ENCODE results near the gene GRID2.

- no peak for TF ChIP-seq CTCF (conservative IDR thresholded peaks at IDR 0.05; ENCODE audit: low read depth, low read length)
- TF ChIP-seq BHLHE40 (IDR thresholded peaks at IDR 0.05; ENCODE audit: low read depth, low read length) = no peak
- TF ChIP-seq RAD21 (IDR thresholded peaks at IDR 0.05; ENCODE audit: low read length) = no peak
- no peak for TF ChIP-seq POLR2A (IDR thresholded peaks at IDR 0.05; ENCODE audit: low read depth, low read length)
- TF ChIP-seq MAFK (IDR thresholded peaks at IDR 0.05; ENCODE audit: low read depth, low read length) = no peak
- no peak for TF ChIP-seq ELK1 (IDR thresholded peaks at IDR 0.05; ENCODE audit: borderline replicate concordance, low read depth, low read length)
- TF ChIP-seq MAZ (IDR thresholded peaks at IDR 0.05; ENCODE audit: borderline replicate concordance, low read depth, low read length) = no peak
Observed at GRCh38 chr4:92735025-92735665, 431.4 kb downstream of the GRID2 start.
